ENCODE results near the gene SPTBN1. TPM values are rescaled to one million over a fixed set of nuclear protein-coding genes. Genes with fewer than 3 reads are reported as not detected.
"Not testable (repeated sequence)": the region's sequence is repeated elsewhere in the genome, so short reads cannot be mapped to it uniquely, and the experiment has no call there.

SPTBN1 gene
- total and polyA plus RNA-seq, 3 donors from 2014 or later, result 143 to 366 (median 278) TPM

GRCh38 chr2:54695378-54695777 lies 239.3 kb downstream of the SPTBN1 start:
- H3K4me3 ChIP-seq, result no peak overlapping the region
- H3K27ac ChIP-seq, result no peak overlapping the region
- no peaks in the 10 kb centered on the region for H3K9me3 ChIP-seq
- no peaks in the 10 kb centered on the region for H3K36me3 ChIP-seq (ENCODE audit: low read depth, missing control alignments)
- no peak for DNase-seq
- no peaks in the 10 kb centered on the region for H3K27me3 ChIP-seq
- no peaks in the 10 kb centered on the region for H3K4me1 ChIP-seq
- 98 to 100% methylated on average over 2 to 4 of the region's 4 CpGs for whole genome bisulfite sequencing, 2 donors
- intact Hi-C loops (cut with DNase I; ENCODE audit: low total_unique reads), result no loop called here
- no peak for TF ChIP-seq CTCF (IDR thresholded peaks at IDR 0.05)
- no peak for TF ChIP-seq POLR2A (IDR thresholded peaks at IDR 0.05)

- intact Hi-C loops (cut with DNase I; ENCODE audit: low total_unique reads), result no loop called here
- Histone ChIP-seq H3K9me3 (no peaks in the 10 kb centered on the region), H3K4me3 (no peak overlapping the region), H3K4me1 (no peaks in the 10 kb centered on the region), H3K36me3 (ENCODE audit: low read depth, missing control alignments) (no peaks in the 10 kb centered on the region), H3K27ac (no peak overlapping the region), H3K27me3 (no peaks in the 10 kb centered on the region)
- TF ChIP-seq POLR2A (IDR thresholded peaks at IDR 0.05) (no peak), CTCF (IDR thresholded peaks at IDR 0.05) (no peak)
- DNase-seq, result no peak
- WGBS, 2 donors, result 68 to 92% methylated on average over 1 of the region's 1 CpG
These were observed 241.8 kb downstream of the SPTBN1 start for GRCh38 chr2:54697934-54698333.

- intact Hi-C loops (cut with DNase I; ENCODE audit: low total_unique reads); H3K9me3 ChIP-seq; H3K27ac ChIP-seq; H3K4me1 ChIP-seq; H3K27me3 ChIP-seq; DNase-seq; H3K36me3 ChIP-seq (ENCODE audit: low read depth, missing control alignments): not testable (repeated sequence)
- H3K4me3 ChIP-seq, result peak overlapping the region; percentile 22 to 27
- WGBS, 2 donors, result 68 to 80% methylated on average over 1 to 20 of the region's 37 CpGs
These were observed 242.8 kb downstream of the SPTBN1 start for GRCh38 chr2:54698926-54699325.

- H3K27me3 ChIP-seq, result no peaks in the 10 kb centered on the region
- no peak overlapping the region for H3K27ac ChIP-seq
- DNase-seq, result no peak
- intact Hi-C loops (cut with DNase I; ENCODE audit: low total_unique reads), result loop anchor here (5.0 kb wide), 1 partner anchor 487 kb away; no protein-coding TSS in a partner anchor
- no peak for TF ChIP-seq POLR2A (IDR thresholded peaks at IDR 0.05)
- no peak for TF ChIP-seq CTCF (IDR thresholded peaks at IDR 0.05)
- no peaks in the 10 kb centered on the region for H3K36me3 ChIP-seq (ENCODE audit: low read depth, missing control alignments)
- no peaks in the 10 kb centered on the region for H3K9me3 ChIP-seq
- no peak overlapping the region for H3K4me3 ChIP-seq
- 66 to 71% methylated on average over 2 of the region's 2 CpGs for WGBS, 2 donors
- H3K4me1 ChIP-seq, result no peaks in the 10 kb centered on the region
These were observed 243.5 kb downstream of the SPTBN1 start for GRCh38 chr2:54699665-54700064.

GRCh38 chr2:54701029-54701428 lies 244.9 kb downstream of the SPTBN1 start:
- intact Hi-C loops (cut with DNase I; ENCODE audit: low total_unique reads), result loop anchor here (5.0 kb wide), 1 partner anchor 489 kb away; no protein-coding TSS in a partner anchor
- no peaks in the 10 kb centered on the region for H3K4me1 ChIP-seq
- no peaks in the 10 kb centered on the region for H3K27me3 ChIP-seq
- WGBS, 2 donors, result 82 to 92% methylated on average over 2 of the region's 2 CpGs
- DNase-seq, result no peak
- H3K27ac ChIP-seq, result no peak overlapping the region
- H3K4me3 ChIP-seq, result no peak overlapping the region
- H3K36me3 ChIP-seq (ENCODE audit: low read depth, missing control alignments), result no peaks in the 10 kb centered on the region
- H3K9me3 ChIP-seq, result no peaks in the 10 kb centered on the region
- no peak for TF ChIP-seq POLR2A (IDR thresholded peaks at IDR 0.05)
- no peak for TF ChIP-seq CTCF (IDR thresholded peaks at IDR 0.05)
